ENCODE data around the gene NRBP1.

The NRBP1 gene

GRCh38 chr2:27441958-27442919 lies 13.8 kb downstream of the NRBP1 start, which contains the start of gene KRTCAP3:
KRTCAP3 (plus strand) TSS chr2:27442381; CDS start chr2:27442413, 32 bp downstream.
- no peak within 1 kb of the TSS for H3K4me3 ChIP-seq (replicated peaks; ENCODE audit: low read depth, low read length)
- DNase-seq (ENCODE audit: extremely low read depth, low read depth), result no peak
- TF ChIP-seq CTCF (IDR thresholded peaks at IDR 0.05; ENCODE audit: low read depth, low read length, missing control alignments), result no peak

- no peak for TF ChIP-seq CTCF (IDR thresholded peaks at IDR 0.05; ENCODE audit: low read depth, low read length, missing control alignments)
- no peak for DNase-seq (ENCODE audit: extremely low read depth, low read depth)
- no peak overlapping the region for H3K4me3 ChIP-seq (replicated peaks; ENCODE audit: low read depth, low read length)
These were observed 14.5 kb downstream of the NRBP1 start for GRCh38 chr2:27442920-27443282.

GRCh38 chr2:27445155-27445554 lies 16.7 kb downstream of the NRBP1 start:
- TF ChIP-seq CTCF (IDR thresholded peaks at IDR 0.05; ENCODE audit: low read depth, low read length, missing control alignments), result no peak
- DNase-seq (ENCODE audit: extremely low read depth, low read depth), result no peak
- H3K4me3 ChIP-seq (replicated peaks; ENCODE audit: low read depth, low read length), result no peak overlapping the region

GRCh38 chr2:27445615-27446014 lies 17.2 kb downstream of the NRBP1 start:
- no peak for TF ChIP-seq CTCF (IDR thresholded peaks at IDR 0.05; ENCODE audit: low read depth, low read length, missing control alignments)
- no peak overlapping the region for H3K4me3 ChIP-seq (replicated peaks; ENCODE audit: low read depth, low read length)

GRCh38 chr2:27446057-27446456 lies 17.6 kb downstream of the NRBP1 start:
- no peak for TF ChIP-seq CTCF (IDR thresholded peaks at IDR 0.05; ENCODE audit: low read depth, low read length, missing control alignments)
- H3K4me3 ChIP-seq (replicated peaks; ENCODE audit: low read depth, low read length), result no peak overlapping the region
- no peak for DNase-seq (ENCODE audit: extremely low read depth, low read depth)

More at GRCh38 chr2:27445615-27446014, 17.2 kb downstream of the NRBP1 start:
- DNase-seq (ENCODE audit: extremely low read depth, low read depth), result no peak

GRCh38 chr2:27448381-27448780 lies 19.9 kb downstream of the NRBP1 start:
- H3K4me3 ChIP-seq (replicated peaks; ENCODE audit: low read depth, low read length), result no peak overlapping the region
- DNase-seq (ENCODE audit: extremely low read depth, low read depth), result no peak
- TF ChIP-seq CTCF (IDR thresholded peaks at IDR 0.05; ENCODE audit: low read depth, low read length, missing control alignments), result no peak
